Stimulated activated CD8-positive, alpha-beta memory T cell treated with anti-CD3 and anti-CD28 coated beads, Interleukin-7, amount 100 ng/mL, for 48 hours (primary cell): ENCODE data around the gene UQCC2.

ENCODE experiments used
- DNase-seq, 2 donors: peaks; one replicate each; pipeline ENCODE4 v3.0.0-alpha.2; 2020; ENCODE audit warnings: low read depth in 1 of 2; ENCODE audit errors: extremely low read depth in 1 of 2

UQCC2 gene

GRCh38 chr6:33692078-33692759, 19.3 kb downstream of the UQCC2 start:
- DNase-seq = no peak

GRCh38 chr6:33691456-33692077, 19.9 kb downstream of the UQCC2 start:
- DNase-seq = no peak

GRCh38 chr6:33690766-33691165, 20.7 kb downstream of the UQCC2 start:
- DNase-seq = no peak

DNA sequence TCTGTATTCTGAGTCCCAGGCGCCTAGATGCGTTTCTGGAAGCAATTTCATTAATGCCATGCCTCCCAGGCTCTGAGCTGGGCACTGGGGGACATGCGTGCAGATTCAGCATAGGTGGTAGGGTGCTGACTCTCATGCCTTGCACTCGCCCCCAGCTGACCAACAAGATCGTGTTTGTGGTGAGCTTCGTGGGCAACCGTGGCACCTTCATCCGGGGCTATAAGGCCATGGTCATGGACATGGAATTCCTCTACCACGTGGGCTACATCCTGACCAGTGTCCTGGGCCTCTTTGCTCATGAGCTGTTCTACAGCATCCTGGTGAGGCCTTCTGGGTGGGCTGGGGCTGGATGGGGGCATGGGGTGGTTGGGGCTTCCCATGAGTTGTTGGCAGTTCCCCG, 21.6 kb downstream of the UQCC2 start:
- no peak for DNase-seq

- no peak for DNase-seq
These were observed 22.4 kb downstream of the UQCC2 start for GRCh38 chr6:33689148-33689494.

DNA sequence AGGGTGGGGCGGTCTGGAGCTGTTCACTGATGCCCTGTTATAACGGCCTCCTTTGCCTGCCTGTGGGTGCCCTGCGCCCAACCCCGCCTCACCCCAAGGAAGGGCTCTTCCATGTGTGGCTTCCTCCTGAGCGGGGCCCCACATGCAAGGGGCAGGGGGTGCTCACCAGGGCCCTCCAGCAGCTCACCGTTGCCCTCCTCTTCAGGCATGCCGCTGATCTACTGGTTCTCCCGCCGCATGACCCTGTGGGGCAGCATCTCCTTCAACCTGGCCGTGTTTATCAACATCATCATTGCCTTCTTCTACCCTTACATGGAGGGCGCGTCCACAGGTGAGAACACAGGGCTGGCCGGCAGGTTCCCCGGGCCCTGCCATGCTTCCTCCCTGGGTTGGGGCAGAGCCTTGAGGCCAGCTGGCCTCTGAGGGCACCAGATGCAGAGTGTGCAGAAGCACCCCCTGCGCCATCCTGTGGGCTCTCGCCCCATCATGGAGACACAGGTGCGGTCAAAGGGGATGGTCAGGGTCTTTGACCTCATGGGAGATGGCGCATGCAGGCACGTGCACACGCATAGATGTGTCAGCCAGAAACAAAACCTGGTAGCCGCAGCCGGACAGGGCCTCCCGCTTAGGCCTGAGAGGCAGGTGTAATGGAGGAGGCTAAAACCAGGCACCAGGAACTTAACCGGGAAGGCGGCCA, 22.9 kb downstream of the UQCC2 start:
- no peak for DNase-seq

GRCh38 chr6:33688006-33688405, 23.5 kb downstream of the UQCC2 start:
- no peak for DNase-seq

- no peak for DNase-seq
These were observed 24.2 kb downstream of the UQCC2 start for GRCh38 chr6:33686981-33687975.

GRCh38 chr6:33686225-33686924, 25.1 kb downstream of the UQCC2 start:
- DNase-seq = no peak

DNA sequence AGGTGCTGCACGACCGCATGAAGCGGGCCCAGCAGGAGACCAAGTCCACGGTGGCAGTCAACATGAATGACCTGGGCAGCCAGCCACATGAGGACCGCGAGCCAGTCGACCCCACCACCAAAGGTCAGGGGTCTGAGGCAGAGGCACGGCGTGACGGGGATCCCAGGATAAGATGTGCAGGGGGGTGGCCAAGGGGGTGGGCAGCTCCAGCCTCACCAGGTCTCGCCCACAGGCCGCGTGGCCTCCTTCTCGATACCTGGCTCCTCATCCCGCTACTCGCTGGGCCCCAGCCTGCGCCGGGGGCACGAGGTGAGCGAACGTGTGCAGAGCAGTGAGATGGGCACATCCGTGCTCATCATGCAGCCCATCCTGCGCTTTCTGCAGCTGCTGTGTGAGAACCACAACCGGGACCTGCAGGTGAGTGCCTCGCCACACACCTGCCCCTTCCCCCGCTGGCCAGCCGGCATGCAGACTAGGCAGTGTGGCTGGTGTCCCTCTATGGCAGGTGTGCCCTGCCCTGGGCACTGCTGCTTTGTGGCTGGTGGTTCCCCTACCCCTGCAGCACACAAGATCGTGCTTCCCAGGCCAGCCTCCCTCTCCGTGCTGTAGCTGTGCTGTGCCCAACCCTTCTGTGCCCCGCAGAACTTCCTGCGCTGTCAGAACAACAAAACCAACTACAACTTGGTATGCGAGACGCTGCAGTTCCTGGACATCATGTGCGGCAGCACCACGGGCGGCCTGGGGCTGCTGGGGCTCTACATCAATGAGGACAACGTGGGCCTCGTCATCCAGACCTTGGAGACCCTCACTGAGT, 25.9 kb downstream of the UQCC2 start:
- no peak for DNase-seq

DNA sequence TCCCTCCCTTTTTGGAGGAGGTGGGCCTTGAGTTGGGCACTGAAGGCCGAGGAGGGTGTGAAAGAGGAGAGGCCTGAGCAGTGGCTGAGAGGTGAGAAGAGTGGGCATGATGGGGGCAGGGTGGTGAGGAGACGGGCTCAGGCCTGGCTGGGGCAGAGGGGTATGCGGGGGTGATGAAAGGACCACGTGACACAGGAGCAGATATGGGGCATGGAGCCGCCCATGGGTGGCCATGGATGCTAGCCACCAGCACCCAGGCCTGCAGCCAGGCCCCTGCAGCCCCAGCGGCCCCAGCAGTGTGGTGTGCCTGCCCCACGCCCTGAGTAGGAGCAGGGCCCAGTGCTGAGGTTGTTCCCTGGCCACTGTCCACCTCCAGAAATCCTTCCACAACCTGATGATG, 26.5 kb downstream of the UQCC2 start:
- DNase-seq = no peak

GRCh38 chr6:33684428-33684896, 27.0 kb downstream of the UQCC2 start:
- DNase-seq = no peak

DNA sequence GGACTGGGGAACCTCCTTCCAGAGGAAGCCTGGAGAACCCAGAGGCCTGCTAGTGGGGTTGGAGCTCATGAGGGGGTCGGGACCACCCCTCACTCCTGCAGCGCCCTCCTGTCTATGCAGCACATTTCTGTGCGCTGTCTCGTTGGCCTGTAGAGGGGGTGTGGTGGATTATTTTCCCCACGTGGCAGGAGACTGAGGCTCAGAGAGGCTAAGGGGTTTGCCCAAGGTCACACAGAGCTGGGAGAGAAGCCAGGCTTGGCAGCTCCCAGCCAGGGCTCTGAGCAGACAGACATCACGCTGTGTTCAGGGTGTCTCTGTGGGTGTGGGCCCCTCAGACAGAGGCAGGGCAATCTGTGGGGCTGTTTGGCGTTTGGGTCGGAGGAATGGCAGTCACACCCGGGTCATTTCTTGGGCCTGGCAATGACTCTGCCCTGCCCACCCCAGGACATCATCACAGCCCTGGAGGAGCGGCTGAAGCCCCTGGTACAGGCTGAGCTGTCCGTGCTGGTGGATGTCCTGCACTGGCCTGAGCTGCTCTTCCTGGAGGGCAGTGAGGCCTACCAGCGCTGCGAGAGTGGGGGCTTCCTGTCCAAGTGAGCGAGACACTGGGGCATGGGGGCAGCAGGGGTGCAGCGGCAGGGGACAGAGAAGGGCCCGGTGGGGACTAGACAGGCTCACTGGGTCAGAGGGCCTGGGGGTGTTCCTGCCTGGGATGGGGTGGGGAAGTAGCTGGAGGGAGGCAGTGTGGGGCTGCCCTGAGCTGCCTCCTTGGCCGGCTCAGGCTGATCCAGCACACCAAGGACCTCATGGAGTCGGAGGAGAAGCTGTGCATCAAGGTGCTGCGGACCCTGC, 27.7 kb downstream of the UQCC2 start:
- no peak for DNase-seq

GRCh38 chr6:33683051-33683571, 28.4 kb downstream of the UQCC2 start:
- DNase-seq = peak in 1 of 2 donors; percentile 55

GRCh38 chr6:33682341-33682740, 29.2 kb downstream of the UQCC2 start:
- DNase-seq = no peak

DNA sequence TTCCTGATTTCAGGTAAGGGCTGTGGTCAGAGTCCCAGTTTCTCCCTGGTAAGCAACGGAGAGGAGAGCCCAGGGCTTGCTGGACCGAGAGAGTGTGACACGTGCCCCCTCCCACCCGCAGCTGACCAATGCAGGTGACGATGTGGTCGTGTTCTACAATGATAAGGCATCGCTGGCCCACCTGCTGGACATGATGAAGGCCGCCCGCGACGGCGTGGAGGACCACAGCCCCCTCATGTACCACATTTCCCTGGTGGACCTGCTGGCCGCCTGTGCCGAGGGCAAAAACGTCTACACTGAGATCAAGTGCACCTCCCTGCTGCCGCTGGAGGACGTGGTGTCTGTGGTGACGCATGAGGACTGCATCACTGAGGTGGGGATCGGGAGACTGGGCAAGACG, 31.7 kb downstream of the UQCC2 start:
- no peak for DNase-seq

- DNase-seq = no peak
These were observed 32.5 kb downstream of the UQCC2 start for GRCh38 chr6:33678932-33679490.
